IPS-20b (cell line): ENCODE data around the gene CDYL.
A peak's percentile ranks its signal among the peaks of the same experiment; 100 is the strongest.

ENCODE experiments used
- H3K27ac ChIP-seq: one replicate; pipeline ENCODE4 v1.5.1; 2013; ENCODE audit warnings: low read length
- H3K27me3 ChIP-seq: 2 replicates; pipeline ENCODE4 v1.6.1; 2013; ENCODE audit warnings: mild to moderate bottlenecking, low read length, inconsistent platforms; ENCODE audit not compliant: insufficient read depth
- H3K36me3 ChIP-seq: 2 replicates; pipeline ENCODE4 v1.6.1; 2013; ENCODE audit warnings: low read depth, mild to moderate bottlenecking, inconsistent platforms, low read length, moderate library complexity; ENCODE audit not compliant: insufficient read depth
- H3K4me1 ChIP-seq: 2 replicates; pipeline ENCODE4 v1.6.1; 2013; ENCODE audit warnings: mild to moderate bottlenecking, control low read depth, inconsistent platforms, low read length, moderate library complexity; ENCODE audit not compliant: insufficient read depth
- H3K4me3 ChIP-seq: 2 replicates; pipeline ENCODE4 v1.5.1; 2013; ENCODE audit warnings: mild to moderate bottlenecking, low read length, inconsistent platforms
- H3K9ac ChIP-seq: 2 replicates; pipeline ENCODE4 v1.6.1; 2013; ENCODE audit warnings: low read depth, mild to moderate bottlenecking, inconsistent platforms, low read length, moderate library complexity
- H3K9me3 ChIP-seq: 2 replicates; pipeline ENCODE4 v1.6.1; 2013; ENCODE audit warnings: mild to moderate bottlenecking, low read depth, low read length, inconsistent platforms; ENCODE audit not compliant: insufficient read depth

Gene CDYL

DNA sequence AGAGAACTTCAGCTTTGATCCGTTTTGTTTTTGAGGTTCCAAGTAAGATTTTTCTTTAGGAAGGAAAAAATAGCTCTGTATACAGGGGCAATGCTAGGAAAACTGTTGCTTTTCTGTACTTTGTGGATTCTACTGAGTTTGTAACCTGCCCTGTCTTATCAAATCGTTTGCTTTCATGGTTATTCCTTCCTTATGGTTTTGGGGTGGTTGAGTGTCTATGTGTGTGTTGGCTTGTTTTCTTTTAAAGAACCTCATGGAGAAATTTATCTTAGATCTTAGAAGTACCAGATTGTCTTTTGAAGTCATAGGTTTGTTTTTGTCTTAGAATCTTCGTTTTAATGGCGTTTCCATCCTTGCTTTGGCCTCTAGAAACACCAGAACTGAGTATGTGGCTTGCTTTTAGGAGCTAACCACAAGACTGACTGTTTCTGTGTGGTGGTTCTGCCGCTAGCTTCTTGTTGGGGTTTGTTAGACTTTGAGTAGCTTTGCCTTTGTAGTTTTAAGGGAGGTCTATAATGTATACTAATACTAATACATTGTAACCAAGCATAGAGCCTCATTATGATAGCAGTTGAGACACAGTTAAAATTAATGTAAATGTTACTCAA is 140.9 kb downstream of the CDYL start:
- no peaks in the 10 kb centered on the region for H3K9me3 ChIP-seq
- H3K36me3 ChIP-seq, result no peaks in the 10 kb centered on the region
- H3K9ac ChIP-seq, result no peak overlapping the region
- no peaks in the 10 kb centered on the region for H3K27me3 ChIP-seq
- peaks cover 35% of the 10 kb centered on the region; the same call in 1 of the 2 replicates for H3K4me1 ChIP-seq
- H3K4me3 ChIP-seq, result no peak overlapping the region
- H3K27ac ChIP-seq, result no peak overlapping the region

- Histone ChIP-seq H3K4me3 (no peak overlapping the region), H3K27ac (no peak overlapping the region), H3K27me3 (no peaks in the 10 kb centered on the region), H3K9me3 (no peaks in the 10 kb centered on the region), H3K36me3 (no peaks in the 10 kb centered on the region), H3K9ac (no peak overlapping the region), H3K4me1 (peaks cover 35% of the 10 kb centered on the region; the same call in 1 of the 2 replicates)
Observed at GRCh38 chr6:4920914-4921410, 144.8 kb downstream of the CDYL start.

DNA sequence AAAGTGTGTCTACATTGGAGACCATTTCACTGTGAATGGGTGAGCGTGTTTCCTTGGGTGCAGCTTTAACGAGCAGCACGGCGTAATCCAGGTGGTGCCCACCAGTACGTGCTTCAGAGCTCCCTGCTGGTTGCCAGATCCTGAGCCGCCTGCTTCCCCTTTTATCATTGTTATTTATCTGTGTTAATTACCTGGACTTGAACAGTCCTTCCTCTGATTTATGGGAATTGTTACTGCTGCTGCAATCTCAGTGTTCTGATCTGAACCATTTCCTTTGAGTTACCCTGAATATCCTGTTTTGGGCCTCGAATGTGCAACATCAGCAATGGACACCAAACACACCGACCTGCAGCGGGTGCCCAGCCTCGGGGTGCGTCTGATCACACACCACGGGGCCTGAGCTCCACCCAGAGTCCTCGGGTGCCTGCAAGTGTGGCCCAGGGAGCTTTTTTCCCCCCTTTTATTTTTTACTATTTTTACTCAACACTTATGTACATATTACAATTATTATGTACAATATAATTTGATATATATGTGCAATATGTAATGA is 146.4 kb downstream of the CDYL start:
- H3K36me3 ChIP-seq, result no peaks in the 10 kb centered on the region
- peaks cover 47% of the 10 kb centered on the region; the same call in 1 of the 2 replicates for H3K4me1 ChIP-seq

GRCh38 chr6:4923081-4923480 is 146.9 kb downstream of the CDYL start:
- H3K4me1 ChIP-seq, result peaks cover 47% of the 10 kb centered on the region; the same call in 1 of the 2 replicates
- H3K4me3 ChIP-seq, result no peak overlapping the region
- H3K9ac ChIP-seq, result no peak overlapping the region
- no peak overlapping the region for H3K27ac ChIP-seq
- no peaks in the 10 kb centered on the region for H3K9me3 ChIP-seq
- H3K27me3 ChIP-seq, result no peaks in the 10 kb centered on the region
- no peaks in the 10 kb centered on the region for H3K36me3 ChIP-seq

More for the DNA sequence above, 146.4 kb downstream of the CDYL start:
- Histone ChIP-seq H3K27me3 (no peaks in the 10 kb centered on the region), H3K27ac (no peak overlapping the region), H3K4me3 (no peak overlapping the region), H3K9me3 (no peaks in the 10 kb centered on the region), H3K9ac (no peak overlapping the region)

GRCh38 chr6:4924661-4925271 is 148.6 kb downstream of the CDYL start:
- Histone ChIP-seq H3K27me3 (no peaks in the 10 kb centered on the region), H3K9ac (no peak overlapping the region), H3K27ac (no peak overlapping the region), H3K4me1 (peaks cover 51% of the 10 kb centered on the region; the same call in 1 of the 2 replicates), H3K36me3 (no peaks in the 10 kb centered on the region), H3K4me3 (peak overlapping the region; percentile 12; the same call in 1 of the 2 replicates), H3K9me3 (no peaks in the 10 kb centered on the region)

GRCh38 chr6:4925580-4925979 is 149.4 kb downstream of the CDYL start:
- no peaks in the 10 kb centered on the region for H3K27me3 ChIP-seq
- no peak overlapping the region for H3K9ac ChIP-seq
- no peak overlapping the region for H3K27ac ChIP-seq
- H3K36me3 ChIP-seq, result no peaks in the 10 kb centered on the region
- H3K4me3 ChIP-seq, result peak overlapping the region; percentile 25; the same call in 1 of the 2 replicates
- H3K4me1 ChIP-seq, result peaks cover 56% of the 10 kb centered on the region; the same call in 1 of the 2 replicates
- no peaks in the 10 kb centered on the region for H3K9me3 ChIP-seq

GRCh38 chr6:4928426-4928825 is 152.2 kb downstream of the CDYL start:
- H3K27ac ChIP-seq, result no peak overlapping the region
- H3K4me3 ChIP-seq, result no peak overlapping the region

GRCh38 chr6:4929097-4929718 is 153.0 kb downstream of the CDYL start:
- no peak overlapping the region for H3K4me3 ChIP-seq
- no peak overlapping the region for H3K9ac ChIP-seq
- H3K27me3 ChIP-seq, result no peaks in the 10 kb centered on the region
- H3K4me1 ChIP-seq, result peaks cover 59% of the 10 kb centered on the region; the same call in 1 of the 2 replicates
- no peaks in the 10 kb centered on the region for H3K9me3 ChIP-seq
- no peaks in the 10 kb centered on the region for H3K36me3 ChIP-seq
- H3K27ac ChIP-seq, result no peak overlapping the region

More at GRCh38 chr6:4928426-4928825, 152.2 kb downstream of the CDYL start:
- Histone ChIP-seq H3K36me3 (no peaks in the 10 kb centered on the region), H3K9me3 (no peaks in the 10 kb centered on the region), H3K9ac (no peak overlapping the region), H3K4me1 (peaks cover 63% of the 10 kb centered on the region; the same call in 1 of the 2 replicates), H3K27me3 (no peaks in the 10 kb centered on the region)

GRCh38 chr6:4930025-4930691 is 154.0 kb downstream of the CDYL start:
- peaks cover 49% of the 10 kb centered on the region; the same call in 1 of the 2 replicates for H3K4me1 ChIP-seq
- no peak overlapping the region for H3K9ac ChIP-seq
- peaks cover 6% of the 10 kb centered on the region; the same call in 1 of the 2 replicates for H3K36me3 ChIP-seq

DNA sequence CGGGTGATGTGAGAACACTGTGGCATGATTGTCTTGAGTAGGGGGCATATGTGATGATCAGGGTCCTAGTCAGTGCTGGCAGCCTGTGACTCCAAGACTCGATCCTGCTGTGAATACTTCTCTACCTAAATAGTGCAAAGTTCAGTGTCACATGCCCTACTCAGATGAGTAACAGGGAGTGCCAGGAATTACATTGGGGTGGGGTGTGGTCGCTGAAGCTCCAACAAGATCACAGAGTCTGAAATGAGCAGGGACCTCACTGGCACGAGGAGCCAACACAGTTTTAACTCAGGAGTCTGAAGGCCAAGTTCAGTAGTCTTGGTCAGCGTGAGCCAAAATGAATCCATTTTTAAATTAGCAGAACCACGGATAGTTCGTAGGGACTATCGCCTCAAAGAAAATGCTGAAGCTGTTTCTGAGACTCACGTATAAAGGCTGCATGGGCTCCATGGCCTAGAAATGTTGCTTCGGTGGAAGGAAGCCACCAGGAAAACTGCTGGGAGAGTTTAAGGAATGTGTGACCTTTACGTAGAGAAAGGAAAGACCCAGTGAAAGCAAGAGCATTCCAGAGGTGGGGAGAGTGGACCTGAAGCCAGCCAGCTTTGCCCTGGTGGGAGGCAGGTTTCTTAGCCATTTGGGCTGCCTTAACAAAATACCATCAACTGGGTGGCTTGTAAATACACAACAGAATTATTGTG is 155.5 kb downstream of the CDYL start:
- Histone ChIP-seq H3K27ac (no peak overlapping the region), H3K27me3 (no peaks in the 10 kb centered on the region), H3K36me3 (peaks cover 13% of the 10 kb centered on the region; the same call in 1 of the 2 replicates), H3K4me3 (no peak overlapping the region), H3K9me3 (no peaks in the 10 kb centered on the region), H3K9ac (no peak overlapping the region), H3K4me1 (peaks cover 38% of the 10 kb centered on the region; the same call in 1 of the 2 replicates)

More at GRCh38 chr6:4930025-4930691, 154.0 kb downstream of the CDYL start:
- Histone ChIP-seq H3K27me3 (no peaks in the 10 kb centered on the region), H3K4me3 (no peak overlapping the region), H3K9me3 (no peaks in the 10 kb centered on the region), H3K27ac (no peak overlapping the region)
